Measurements from ENCODE around the gene PEPD.

The PEPD gene

GRCh38 chr19:33410915-33411401 is 110.6 kb downstream of the PEPD start:
- TF ChIP-seq, protein P1, sequence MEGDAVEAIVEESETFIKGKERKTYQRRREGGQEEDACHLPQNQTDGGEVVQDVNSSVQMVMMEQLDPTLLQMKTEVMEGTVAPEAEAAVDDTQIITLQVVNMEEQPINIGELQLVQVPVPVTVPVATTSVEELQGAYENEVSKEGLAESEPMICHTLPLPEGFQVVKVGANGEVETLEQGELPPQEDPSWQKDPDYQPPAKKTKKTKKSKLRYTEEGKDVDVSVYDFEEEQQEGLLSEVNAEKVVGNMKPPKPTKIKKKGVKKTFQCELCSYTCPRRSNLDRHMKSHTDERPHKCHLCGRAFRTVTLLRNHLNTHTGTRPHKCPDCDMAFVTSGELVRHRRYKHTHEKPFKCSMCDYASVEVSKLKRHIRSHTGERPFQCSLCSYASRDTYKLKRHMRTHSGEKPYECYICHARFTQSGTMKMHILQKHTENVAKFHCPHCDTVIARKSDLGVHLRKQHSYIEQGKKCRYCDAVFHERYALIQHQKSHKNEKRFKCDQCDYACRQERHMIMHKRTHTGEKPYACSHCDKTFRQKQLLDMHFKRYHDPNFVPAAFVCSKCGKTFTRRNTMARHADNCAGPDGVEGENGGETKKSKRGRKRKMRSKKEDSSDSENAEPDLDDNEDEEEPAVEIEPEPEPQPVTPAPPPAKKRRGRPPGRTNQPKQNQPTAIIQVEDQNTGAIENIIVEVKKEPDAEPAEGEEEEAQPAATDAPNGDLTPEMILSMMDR (IDR thresholded peaks at IDR 0.05; ENCODE audit: extremely low read depth, missing control alignments): no peak
- no peak for DNase-seq (ENCODE audit: low spot score)

- DNase-seq (ENCODE audit: low spot score): no peak
- TF ChIP-seq, protein P1 (IDR thresholded peaks at IDR 0.05; ENCODE audit: extremely low read depth, missing control alignments): no peak
Observed at GRCh38 chr19:33409906-33410685, 111.5 kb downstream of the PEPD start.

GRCh38 chr19:33408538-33409434 is 112.8 kb downstream of the PEPD start:
- TF ChIP-seq, protein P1 (IDR thresholded peaks at IDR 0.05; ENCODE audit: extremely low read depth, missing control alignments): no peak
- no peak for DNase-seq (ENCODE audit: low spot score)

GRCh38 chr19:33408116-33408515 is 113.5 kb downstream of the PEPD start:
- no peak for DNase-seq (ENCODE audit: low spot score)
- TF ChIP-seq, protein P1 (IDR thresholded peaks at IDR 0.05; ENCODE audit: extremely low read depth, missing control alignments): no peak

DNA sequence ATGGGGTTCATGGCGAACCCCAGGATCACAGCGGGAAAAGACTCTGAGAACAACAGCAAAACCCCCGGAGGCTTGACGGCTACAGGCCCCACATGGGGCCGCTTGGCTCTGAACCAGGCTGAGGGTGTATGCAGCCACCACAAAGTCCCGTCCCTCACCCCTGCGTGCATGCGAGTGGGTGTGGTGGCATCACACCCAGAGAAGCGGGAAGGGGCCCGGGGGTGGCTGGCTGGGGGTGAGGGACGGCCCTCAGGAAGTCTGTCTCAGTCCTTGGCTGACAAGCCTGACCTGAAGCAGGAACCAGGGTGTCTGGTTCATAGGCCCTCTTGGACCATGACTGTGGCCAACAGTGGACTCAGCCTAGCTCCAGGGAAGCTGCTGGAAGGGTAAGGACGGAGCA is 113.9 kb downstream of the PEPD start:
- no peak for DNase-seq (ENCODE audit: low spot score)
- TF ChIP-seq, protein P1 (IDR thresholded peaks at IDR 0.05; ENCODE audit: extremely low read depth, missing control alignments): no peak

DNA sequence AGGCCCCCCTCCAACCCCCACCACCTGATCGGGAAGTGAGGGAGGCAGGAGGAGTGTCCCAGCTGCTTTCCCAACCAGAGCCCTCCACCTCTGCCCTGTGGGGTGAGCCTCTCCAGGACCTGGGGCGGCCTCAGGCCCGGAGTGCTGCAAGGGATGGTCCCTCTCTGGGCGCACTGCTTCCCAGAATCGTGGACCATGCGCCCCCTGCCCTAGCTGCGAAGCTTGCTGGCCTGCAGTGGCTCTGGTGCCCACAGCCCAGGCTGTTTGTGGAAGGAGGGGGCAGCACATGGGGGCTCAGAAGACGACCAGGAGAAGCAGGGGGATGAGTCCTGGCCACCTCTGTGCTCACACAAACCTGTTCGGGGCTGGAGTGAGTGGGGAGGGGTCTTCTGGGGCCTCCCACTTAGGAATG is 114.4 kb downstream of the PEPD start:
- DNase-seq (ENCODE audit: low spot score): no peak
- TF ChIP-seq, protein P1 (IDR thresholded peaks at IDR 0.05; ENCODE audit: extremely low read depth, missing control alignments): no peak
